ENCODE data around the gene IWS1.

GRCh38 chr2:127449898-127450297 is 76.4 kb downstream of the IWS1 start:
- TF ChIP-seq CTCF (IDR thresholded peaks at IDR 0.05) = no peak
- no peak for TF ChIP-seq POLR2A (IDR thresholded peaks at IDR 0.05)
